H9 (cell line): Measurements from ENCODE around the gene PJVK. TPM values are rescaled to one million over a fixed set of nuclear protein-coding genes. Genes with fewer than 3 reads are reported as not detected.

Experiments
- DNase-seq: peaks from one replicate; pipeline ENCODE4 v3.0.0-alpha.2; 2017
- H2AFZ ChIP-seq: one replicate; pipeline ENCODE4 v1.6.1; 2013; ENCODE audit warnings: mild to moderate bottlenecking, low read length, control low read depth, moderate library complexity
- H2AK5ac ChIP-seq: 2 replicates; pipeline ENCODE4 v1.6.1; 2013; ENCODE audit warnings: low read length, control low read depth, mixed read lengths; ENCODE audit not compliant: insufficient read length
- H2BK120ac ChIP-seq: one replicate; pipeline ENCODE4 v1.6.1; 2013; ENCODE audit warnings: low read depth, mild to moderate bottlenecking, low read length, control low read depth, inconsistent platforms; ENCODE audit not compliant: poor library complexity, severe bottlenecking
- H2BK12ac ChIP-seq: 2 replicates; pipeline ENCODE4 v1.6.1; 2013; ENCODE audit warnings: low read length, control low read depth, mixed read lengths, low read depth; ENCODE audit not compliant: insufficient read length
- H2BK15ac ChIP-seq: 2 replicates; pipeline ENCODE4 v1.6.1; 2013; ENCODE audit warnings: low read depth, low read length, control low read depth
- H2BK20ac ChIP-seq: one replicate; pipeline ENCODE4 v1.6.1; 2013; ENCODE audit warnings: low read depth, mild to moderate bottlenecking, low read length, control low read depth, inconsistent platforms; ENCODE audit not compliant: poor library complexity, severe bottlenecking
- H2BK5ac ChIP-seq: 2 replicates; pipeline ENCODE4 v1.6.1; 2013; ENCODE audit warnings: low read length, control low read depth, mixed read lengths; ENCODE audit not compliant: insufficient read length
- H3K14ac ChIP-seq: 2 replicates; pipeline ENCODE4 v1.6.1; 2013; ENCODE audit warnings: low read length, control low read depth; ENCODE audit not compliant: insufficient read depth
- H3K18ac ChIP-seq: 2 replicates; pipeline ENCODE4 v1.6.1; 2013; ENCODE audit warnings: low read depth, mild to moderate bottlenecking, mixed read lengths, low read length, control low read depth; ENCODE audit not compliant: insufficient read length
- H3K23ac ChIP-seq: 2 replicates; pipeline ENCODE4 v1.6.1; 2013; ENCODE audit warnings: low read length, control low read depth, mixed read lengths, low read depth; ENCODE audit not compliant: insufficient read length
- H3K23me2 ChIP-seq: 2 replicates; pipeline ENCODE4 v1.6.1; 2013; ENCODE audit warnings: low read depth, mild to moderate bottlenecking, mixed read lengths, low read length, control low read depth; ENCODE audit not compliant: insufficient read length, poor library complexity, severe bottlenecking
- H3K27ac ChIP-seq: 2 replicates; pipeline ENCODE4 v1.5.1; 2013; ENCODE audit warnings: low read length, control low read depth, mixed read lengths, low read depth; ENCODE audit not compliant: insufficient read length
- H3K27me3 ChIP-seq: 2 replicates; pipeline ENCODE4 v1.6.1; 2013; ENCODE audit warnings: low read length, control low read depth, inconsistent platforms; ENCODE audit not compliant: insufficient read depth
- H3K4ac ChIP-seq: 2 replicates; pipeline ENCODE4 v1.6.1; 2013; ENCODE audit warnings: low read depth, mild to moderate bottlenecking, control low read depth, inconsistent platforms, low read length, moderate library complexity
- H3K4me1 ChIP-seq: 2 replicates; pipeline ENCODE4 v1.6.1; 2013; ENCODE audit warnings: low read length, control low read depth, inconsistent platforms; ENCODE audit not compliant: insufficient read depth
- H3K4me2 ChIP-seq: 2 replicates; pipeline ENCODE4 v1.6.1; 2013; ENCODE audit warnings: low read length, control low read depth, mixed read lengths; ENCODE audit not compliant: insufficient read length, insufficient read depth
- H3K56ac ChIP-seq: 2 replicates; pipeline ENCODE4 v1.6.1; 2013; ENCODE audit warnings: low read depth, mild to moderate bottlenecking, mixed read lengths, low read length, control low read depth; ENCODE audit not compliant: insufficient read length
- H3K79me1 ChIP-seq: 2 replicates; pipeline ENCODE4 v1.6.1; 2013; ENCODE audit warnings: low read depth, mild to moderate bottlenecking, moderate library complexity, low read length, control low read depth, inconsistent platforms; ENCODE audit not compliant: insufficient read depth, poor library complexity, severe bottlenecking
- H3K79me2 ChIP-seq: 2 replicates; pipeline ENCODE4 v1.6.1; 2013; ENCODE audit warnings: low read length, control low read depth, inconsistent platforms; ENCODE audit not compliant: insufficient read depth
- H3K9ac ChIP-seq: 2 replicates; pipeline ENCODE4 v1.6.1; 2013; ENCODE audit warnings: low read length, control low read depth, mixed read lengths; ENCODE audit not compliant: insufficient read length; ENCODE audit errors: extremely low read depth
- H3K9me3 ChIP-seq: one replicate; pipeline ENCODE4 v1.6.1; 2013; ENCODE audit warnings: low read depth, low read length, inconsistent platforms; ENCODE audit not compliant: control insufficient read depth
- H3T11ph ChIP-seq: one replicate; pipeline ENCODE4 v1.6.1; 2013; ENCODE audit warnings: mild to moderate bottlenecking, low read length, control low read depth, inconsistent platforms
- H4K20me1 ChIP-seq: one replicate; pipeline ENCODE4 v1.6.1; 2013; ENCODE audit not compliant: control insufficient read depth, insufficient read length, insufficient read depth
- H4K5ac ChIP-seq: 2 replicates; pipeline ENCODE4 v1.6.1; 2013; ENCODE audit warnings: low read depth, mild to moderate bottlenecking, mixed read lengths, low read length, control low read depth; ENCODE audit not compliant: insufficient read length
- H4K8ac ChIP-seq: replicated peaks from 2 replicates; pipeline ENCODE4 v1.6.1; 2013; ENCODE audit warnings: low read length, control low read depth, mixed read lengths, low read depth; ENCODE audit not compliant: insufficient read length
- H4K91ac ChIP-seq: 2 replicates; pipeline ENCODE4 v1.6.1; 2013; ENCODE audit warnings: low read depth, mild to moderate bottlenecking, moderate library complexity, mixed read lengths, low read length, control low read depth; ENCODE audit not compliant: insufficient read length
- H3K27ac Mint-ChIP-seq, 3 experiments: 2 replicates in 2 of 3; 3 replicates in 1 of 3; pipeline ENCODE4 v1.8.0; 2020 to 2021; ENCODE audit warnings: mixed read lengths in 3 of 3, mild to moderate bottlenecking in 1 of 3, moderate library complexity in 1 of 3
- H3K27me3 Mint-ChIP-seq: 2 replicates; pipeline ENCODE4 v1.8.0; 2021; ENCODE audit warnings: low read depth, mild to moderate bottlenecking, moderate library complexity, mixed read lengths
- H3K36me3 Mint-ChIP-seq, 3 experiments: 2 replicates in 2 of 3; 3 replicates in 1 of 3; pipeline ENCODE4 v1.8.0; 2020 to 2021; ENCODE audit warnings: low read depth in 3 of 3, mixed read lengths in 3 of 3; ENCODE audit not compliant: insufficient read depth in 1 of 3
- H3K4me1 Mint-ChIP-seq, 2 experiments: 2 replicates each; pipeline ENCODE4 v1.8.0; 2020; ENCODE audit warnings: mixed read lengths in 2 of 2
- H3K4me3 Mint-ChIP-seq, 2 experiments: 2 replicates in 1 of 2; 3 replicates in 1 of 2; pipeline ENCODE4 v1.8.0; 2020 to 2021; ENCODE audit warnings: mild to moderate bottlenecking in 2 of 2, mixed read lengths in 2 of 2, moderate library complexity in 1 of 2
- H3K9me3 Mint-ChIP-seq, 2 experiments: 2 replicates in 1 of 2; 3 replicates in 1 of 2; pipeline ENCODE4 v1.8.0; 2020; ENCODE audit warnings: mild to moderate bottlenecking in 2 of 2, mixed read lengths in 2 of 2, moderate library complexity in 1 of 2
- WGBS: extraction: QIAGEN DNeasy Blood & Tissue Kit; methylation state at CpG from one replicate; pipeline ENCODE4 v1.1.7; 2013; ENCODE audit warnings: missing lambda C conversion rate, low lambda C conversion rate, mixed read lengths; ENCODE audit not compliant: insufficient read length; ENCODE audit errors: extremely low coverage; 5-methylcytosine and 5-hydroxymethylcytosine counted together
- total RNA-seq: library from RNA; stranded (reverse); gene quantifications from 2 replicates; pipeline ENCODE4 v1.2.1, GENCODE V29; 2021
- TF ChIP-seq, protein P1 (sequence below): fragments of 200-600 bp; sonication (generic); conservative IDR thresholded peaks from 3 replicates; pipeline ENCODE4 v1.8.0; 2021; ENCODE audit warnings: antibody characterized with exemption, mild to moderate bottlenecking

The PJVK gene
- total RNA-seq, 1 experiment from 2014 or later = 4.7 TPM

GRCh38 chr2:178485356-178485755 is 34.2 kb downstream of the PJVK start:
- Mint-ChIP-seq H3K36me3 (peaks cover 0 to 10% (median 4%) of the 10 kb centered on the region in 3 experiments; a peak in 3 of 7 replicates), H3K27me3 (no peaks in the 10 kb centered on the region), H3K27ac (no peak overlapping the region), H3K4me3 (no peak overlapping the region), H3K4me1 (peaks cover 17 to 19% of the 10 kb centered on the region in 2 experiments), H3K9me3 (no peaks in the 10 kb centered on the region; a peak in 1 of 5 replicates)
- H4K8ac ChIP-seq = no peak overlapping the region
- H3K79me2 ChIP-seq = peaks cover 3% of the 10 kb centered on the region; the same call in 1 of the 2 replicates
- peaks cover 3% of the 10 kb centered on the region; the same call in 1 of the 2 replicates for H3K4me1 ChIP-seq
- no peak overlapping the region for H2AK5ac ChIP-seq
- no peak overlapping the region for H3K4ac ChIP-seq
- no peak overlapping the region for H2BK12ac ChIP-seq
- H2BK20ac ChIP-seq = no peak overlapping the region
- H3K4me2 ChIP-seq = no peak overlapping the region
- no peak overlapping the region for H2BK120ac ChIP-seq
- no peak overlapping the region for H4K5ac ChIP-seq
- H3K23ac ChIP-seq = no peak overlapping the region
- no peak for DNase-seq
- no peaks in the 10 kb centered on the region for H3K9me3 ChIP-seq
- no peaks in the 10 kb centered on the region for H3K27me3 ChIP-seq
- no peak overlapping the region for H3K27ac ChIP-seq
- no peak overlapping the region for H4K91ac ChIP-seq
- H3K56ac ChIP-seq = no peak overlapping the region
- H3T11ph ChIP-seq = no peak overlapping the region
- TF ChIP-seq, protein P1, sequence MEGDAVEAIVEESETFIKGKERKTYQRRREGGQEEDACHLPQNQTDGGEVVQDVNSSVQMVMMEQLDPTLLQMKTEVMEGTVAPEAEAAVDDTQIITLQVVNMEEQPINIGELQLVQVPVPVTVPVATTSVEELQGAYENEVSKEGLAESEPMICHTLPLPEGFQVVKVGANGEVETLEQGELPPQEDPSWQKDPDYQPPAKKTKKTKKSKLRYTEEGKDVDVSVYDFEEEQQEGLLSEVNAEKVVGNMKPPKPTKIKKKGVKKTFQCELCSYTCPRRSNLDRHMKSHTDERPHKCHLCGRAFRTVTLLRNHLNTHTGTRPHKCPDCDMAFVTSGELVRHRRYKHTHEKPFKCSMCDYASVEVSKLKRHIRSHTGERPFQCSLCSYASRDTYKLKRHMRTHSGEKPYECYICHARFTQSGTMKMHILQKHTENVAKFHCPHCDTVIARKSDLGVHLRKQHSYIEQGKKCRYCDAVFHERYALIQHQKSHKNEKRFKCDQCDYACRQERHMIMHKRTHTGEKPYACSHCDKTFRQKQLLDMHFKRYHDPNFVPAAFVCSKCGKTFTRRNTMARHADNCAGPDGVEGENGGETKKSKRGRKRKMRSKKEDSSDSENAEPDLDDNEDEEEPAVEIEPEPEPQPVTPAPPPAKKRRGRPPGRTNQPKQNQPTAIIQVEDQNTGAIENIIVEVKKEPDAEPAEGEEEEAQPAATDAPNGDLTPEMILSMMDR = no peak
- no peaks in the 10 kb centered on the region for H4K20me1 ChIP-seq
- H2BK5ac ChIP-seq = no peak overlapping the region
- no CpG with 5 or more reads among the region's 3 CpGs for WGBS
- H3K14ac ChIP-seq = no peak overlapping the region
- H3K18ac ChIP-seq = no peak overlapping the region
- H3K9ac ChIP-seq = no peak overlapping the region
- peaks cover 3% of the 10 kb centered on the region for H3K79me1 ChIP-seq
- H2BK15ac ChIP-seq = no peak overlapping the region
- H2AFZ ChIP-seq = no peak overlapping the region
- H3K23me2 ChIP-seq = no peaks in the 10 kb centered on the region
